Loucy (cell line): Measurements from ENCODE around the gene PAX9.

Experiments
- H2AFZ ChIP-seq: fragments of 200-600 bp; sonication (generic); 2 replicates; pipeline ENCODE4 v1.6.0; 2016; ENCODE audit warnings: antibody characterized with exemption, mild to moderate bottlenecking, low read length, moderate library complexity
- H3F3A ChIP-seq: fragments of 200-600 bp; 2 replicates; pipeline ENCODE4 v1.6.0; 2016; ENCODE audit warnings: antibody characterized with exemption, low read depth, mild to moderate bottlenecking
- H3K27me3 ChIP-seq: fragments of 200-600 bp; sonication (generic); 2 replicates; pipeline ENCODE4 v1.6.1; 2014; ENCODE audit warnings: low read length, mild to moderate bottlenecking; ENCODE audit not compliant: insufficient read depth, poor library complexity, severe bottlenecking
- H3K36me3 ChIP-seq: fragments of 200-600 bp; sonication (generic); 2 replicates; pipeline ENCODE4 v1.6.1; 2016; ENCODE audit warnings: low read length; ENCODE audit not compliant: insufficient read depth
- H3K4me1 ChIP-seq: fragments of 200-600 bp; sonication (generic); 2 replicates; pipeline ENCODE4 v1.5.1; 2014; ENCODE audit warnings: low read length, mild to moderate bottlenecking; ENCODE audit not compliant: insufficient read depth, poor library complexity, severe bottlenecking
- H3K4me2 ChIP-seq: fragments of 200-600 bp; sonication (generic); 2 replicates; pipeline ENCODE4 v1.6.0; 2014; ENCODE audit warnings: antibody characterized with exemption, low read length, low read depth, mild to moderate bottlenecking; ENCODE audit not compliant: poor library complexity, severe bottlenecking
- H3K4me3 ChIP-seq: fragments of 200-600 bp; sonication (generic); 2 replicates; pipeline ENCODE4 v1.5.1; 2014; ENCODE audit warnings: low read length, mild to moderate bottlenecking, mixed read lengths; ENCODE audit not compliant: poor library complexity, severe bottlenecking
- H3K79me2 ChIP-seq: fragments of 200-600 bp; sonication (generic); 2 replicates; pipeline ENCODE4 v1.6.1; 2014; ENCODE audit warnings: low read length; ENCODE audit not compliant: insufficient read depth
- H3K9ac ChIP-seq: fragments of 200-600 bp; sonication (generic); 2 replicates; pipeline ENCODE4 v1.6.0; 2014; ENCODE audit warnings: mild to moderate bottlenecking, low read depth, low read length, moderate library complexity; ENCODE audit not compliant: poor library complexity, severe bottlenecking
- H3K9me2 ChIP-seq: fragments of 200-600 bp; sonication (generic); replicated peaks from 2 replicates; pipeline ENCODE4 v1.6.1; 2016; ENCODE audit warnings: low read depth, low read length, mixed read lengths
- H3K9me3 ChIP-seq: fragments of 200-600 bp; sonication (generic); 2 replicates; pipeline ENCODE4 v1.6.1; 2014; ENCODE audit warnings: mild to moderate bottlenecking, antibody characterized with exemption, low read length, low read depth; ENCODE audit not compliant: insufficient read depth
- H4K20me1 ChIP-seq: fragments of 200-600 bp; sonication (generic); 2 replicates; pipeline ENCODE4 v1.6.0; 2014; ENCODE audit warnings: antibody characterized with exemption, low read length, mild to moderate bottlenecking; ENCODE audit not compliant: insufficient read depth, poor library complexity, severe bottlenecking
- EZH2phosphoT487 ChIP-seq: fragments of 200-600 bp; IDR thresholded peaks from 2 replicates; pipeline ENCODE4 v1.6.1; 2018; ENCODE audit warnings: antibody characterized with exemption, mild to moderate bottlenecking, moderate library complexity, borderline replicate concordance
- TF ChIP-seq, protein P1 (sequence below): fragments of 200-600 bp; sonication (generic); conservative IDR thresholded peaks from 2 replicates; pipeline ENCODE4 v1.5.1; 2014; ENCODE audit warnings: mild to moderate bottlenecking, antibody characterized with exemption, low read length

The PAX9 gene

DNA sequence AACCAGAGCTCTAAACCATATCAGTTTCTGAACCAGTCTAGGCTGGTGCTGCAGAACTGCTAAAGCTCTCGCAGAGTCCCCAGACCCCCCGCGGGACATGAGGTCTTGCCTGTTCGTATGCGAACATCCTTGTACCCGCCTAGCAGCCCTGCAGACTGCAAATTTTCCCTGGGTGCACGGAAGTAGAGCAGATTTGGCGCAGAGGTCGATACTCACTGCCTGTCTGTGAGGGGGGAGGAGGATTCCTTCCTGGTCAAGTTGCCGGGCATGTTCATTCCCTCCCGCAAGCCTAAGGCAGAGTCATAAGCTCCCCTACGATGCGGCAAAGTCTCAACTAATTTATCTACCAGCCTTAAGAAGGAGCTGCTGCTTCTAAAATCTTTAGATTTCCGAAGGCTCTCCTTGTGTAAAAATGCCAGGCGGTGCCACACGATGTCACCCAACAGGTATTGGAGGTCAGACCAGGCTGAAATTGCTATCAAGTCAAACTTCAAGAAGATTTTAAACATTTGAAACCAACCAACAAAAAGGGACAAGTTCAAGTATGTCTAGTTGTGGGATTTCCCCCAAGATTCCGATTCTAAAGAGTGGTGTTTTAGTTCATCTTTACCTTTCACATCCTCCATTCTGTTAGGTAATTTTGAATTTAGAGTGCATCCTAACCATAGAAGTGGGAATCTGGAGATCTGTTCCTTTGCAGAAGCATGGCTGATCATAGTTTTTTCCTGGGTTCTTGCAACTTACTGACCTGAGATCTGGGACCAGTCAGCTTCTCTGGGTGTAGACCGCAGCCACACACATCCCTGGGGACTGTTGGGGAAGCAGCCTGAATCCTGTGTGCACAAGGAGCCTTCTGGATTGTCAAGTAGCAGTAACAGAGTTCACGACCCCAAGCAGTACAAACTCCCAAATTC lies 1.6 kb upstream of the PAX9 start:
- H3K9me3 ChIP-seq, result no peaks in the 10 kb centered on the region

DNA sequence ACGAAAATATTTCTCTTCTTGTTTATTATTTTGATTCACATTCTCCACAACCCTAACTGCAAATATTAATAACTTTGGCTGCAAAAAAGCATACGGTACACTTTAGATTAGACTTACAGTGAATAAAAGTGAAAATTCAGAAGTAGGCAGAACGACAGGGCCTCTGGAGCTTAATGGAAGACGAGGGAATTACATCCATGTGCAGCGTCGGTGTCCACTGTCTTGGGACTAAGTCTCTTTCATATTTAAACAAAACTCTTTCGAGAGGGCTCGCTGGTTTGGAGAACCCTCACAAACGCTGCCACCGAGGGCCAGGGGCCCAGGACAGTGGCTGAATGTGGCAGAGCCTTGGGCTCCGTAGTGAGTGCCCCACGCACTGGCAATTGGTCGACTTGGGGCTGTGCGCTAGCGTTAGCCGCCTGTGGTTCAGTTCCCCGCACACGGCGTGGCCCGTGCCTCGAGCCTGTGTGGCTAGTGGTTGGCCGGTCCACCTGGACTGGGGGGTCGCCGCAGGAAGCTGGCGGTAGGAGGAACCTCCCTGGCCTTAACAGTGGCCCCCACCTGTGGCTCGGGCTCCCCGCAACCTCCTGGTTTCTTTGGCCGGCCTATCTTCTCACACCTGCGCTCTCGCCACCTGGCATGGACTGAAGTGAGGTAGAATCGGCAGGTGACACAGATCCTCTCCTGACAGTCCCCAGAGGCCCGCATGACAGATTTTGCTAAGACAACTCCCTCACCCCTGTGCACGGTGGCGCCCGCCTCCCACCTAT lies 739 bp upstream of the PAX9 start:
- H3K4me1 ChIP-seq, result no peaks in the 10 kb centered on the region
- no peaks in the 10 kb centered on the region for H3K27me3 ChIP-seq
- no peak overlapping the region for H3K4me3 ChIP-seq

More for the DNA sequence above, 1.6 kb upstream of the PAX9 start:
- Histone ChIP-seq H4K20me1 (no peaks in the 10 kb centered on the region), H3F3A (no peaks in the 10 kb centered on the region), H3K79me2 (no peaks in the 10 kb centered on the region), H3K27me3 (no peaks in the 10 kb centered on the region), H3K4me3 (no peak overlapping the region), H3K9ac (no peak overlapping the region), H3K9me2 (no peaks in the 10 kb centered on the region), H3K4me1 (no peaks in the 10 kb centered on the region), H3K36me3 (no peaks in the 10 kb centered on the region), H2AFZ (no peak overlapping the region), H3K4me2 (no peak overlapping the region)
- TF ChIP-seq, protein P1, sequence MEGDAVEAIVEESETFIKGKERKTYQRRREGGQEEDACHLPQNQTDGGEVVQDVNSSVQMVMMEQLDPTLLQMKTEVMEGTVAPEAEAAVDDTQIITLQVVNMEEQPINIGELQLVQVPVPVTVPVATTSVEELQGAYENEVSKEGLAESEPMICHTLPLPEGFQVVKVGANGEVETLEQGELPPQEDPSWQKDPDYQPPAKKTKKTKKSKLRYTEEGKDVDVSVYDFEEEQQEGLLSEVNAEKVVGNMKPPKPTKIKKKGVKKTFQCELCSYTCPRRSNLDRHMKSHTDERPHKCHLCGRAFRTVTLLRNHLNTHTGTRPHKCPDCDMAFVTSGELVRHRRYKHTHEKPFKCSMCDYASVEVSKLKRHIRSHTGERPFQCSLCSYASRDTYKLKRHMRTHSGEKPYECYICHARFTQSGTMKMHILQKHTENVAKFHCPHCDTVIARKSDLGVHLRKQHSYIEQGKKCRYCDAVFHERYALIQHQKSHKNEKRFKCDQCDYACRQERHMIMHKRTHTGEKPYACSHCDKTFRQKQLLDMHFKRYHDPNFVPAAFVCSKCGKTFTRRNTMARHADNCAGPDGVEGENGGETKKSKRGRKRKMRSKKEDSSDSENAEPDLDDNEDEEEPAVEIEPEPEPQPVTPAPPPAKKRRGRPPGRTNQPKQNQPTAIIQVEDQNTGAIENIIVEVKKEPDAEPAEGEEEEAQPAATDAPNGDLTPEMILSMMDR, result no peak
- no peak for TF ChIP-seq EZH2phosphoT487

DNA sequence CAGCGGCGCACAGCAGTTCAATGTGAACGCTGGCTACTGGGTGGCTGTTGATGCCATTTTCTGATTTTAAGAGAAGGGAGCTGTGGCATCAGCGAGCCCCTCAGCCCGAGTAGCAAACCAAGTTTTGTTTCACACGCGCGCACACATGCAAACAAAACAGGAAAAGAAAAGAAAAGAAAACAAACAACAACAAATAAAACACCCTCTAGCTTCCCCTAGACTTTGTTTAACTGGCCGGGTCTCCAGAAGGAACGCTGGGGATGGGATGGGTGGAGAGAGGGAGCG lies 540 bp downstream of the PAX9 start:
- H3K4me3 ChIP-seq, result no peak overlapping the region
- H3K27me3 ChIP-seq, result no peaks in the 10 kb centered on the region
- H3K4me2 ChIP-seq, result no peak overlapping the region
- no peaks in the 10 kb centered on the region for H3K79me2 ChIP-seq
- no peaks in the 10 kb centered on the region for H3K36me3 ChIP-seq
- no peaks in the 10 kb centered on the region for H3K4me1 ChIP-seq
- H3K9me2 ChIP-seq, result no peaks in the 10 kb centered on the region
- H3K9ac ChIP-seq, result no peak overlapping the region
- no peaks in the 10 kb centered on the region for H3F3A ChIP-seq
- TF ChIP-seq, protein P1, result no peak
- TF ChIP-seq EZH2phosphoT487, result no peak
- no peaks in the 10 kb centered on the region for H4K20me1 ChIP-seq
- no peak overlapping the region for H2AFZ ChIP-seq
- H3K9me3 ChIP-seq, result no peaks in the 10 kb centered on the region

More for the DNA sequence above, 739 bp upstream of the PAX9 start:
- Histone ChIP-seq H3K9me3 (no peaks in the 10 kb centered on the region), H4K20me1 (no peaks in the 10 kb centered on the region), H3K36me3 (no peaks in the 10 kb centered on the region), H2AFZ (no peak overlapping the region), H3K9me2 (no peaks in the 10 kb centered on the region), H3K4me2 (no peak overlapping the region), H3F3A (no peaks in the 10 kb centered on the region), H3K9ac (no peak overlapping the region), H3K79me2 (no peaks in the 10 kb centered on the region)
- TF ChIP-seq EZH2phosphoT487, result no peak
- TF ChIP-seq, protein P1, result no peak
